Measurements from ENCODE around the gene PCNX2.

The PCNX2 gene, protein sequence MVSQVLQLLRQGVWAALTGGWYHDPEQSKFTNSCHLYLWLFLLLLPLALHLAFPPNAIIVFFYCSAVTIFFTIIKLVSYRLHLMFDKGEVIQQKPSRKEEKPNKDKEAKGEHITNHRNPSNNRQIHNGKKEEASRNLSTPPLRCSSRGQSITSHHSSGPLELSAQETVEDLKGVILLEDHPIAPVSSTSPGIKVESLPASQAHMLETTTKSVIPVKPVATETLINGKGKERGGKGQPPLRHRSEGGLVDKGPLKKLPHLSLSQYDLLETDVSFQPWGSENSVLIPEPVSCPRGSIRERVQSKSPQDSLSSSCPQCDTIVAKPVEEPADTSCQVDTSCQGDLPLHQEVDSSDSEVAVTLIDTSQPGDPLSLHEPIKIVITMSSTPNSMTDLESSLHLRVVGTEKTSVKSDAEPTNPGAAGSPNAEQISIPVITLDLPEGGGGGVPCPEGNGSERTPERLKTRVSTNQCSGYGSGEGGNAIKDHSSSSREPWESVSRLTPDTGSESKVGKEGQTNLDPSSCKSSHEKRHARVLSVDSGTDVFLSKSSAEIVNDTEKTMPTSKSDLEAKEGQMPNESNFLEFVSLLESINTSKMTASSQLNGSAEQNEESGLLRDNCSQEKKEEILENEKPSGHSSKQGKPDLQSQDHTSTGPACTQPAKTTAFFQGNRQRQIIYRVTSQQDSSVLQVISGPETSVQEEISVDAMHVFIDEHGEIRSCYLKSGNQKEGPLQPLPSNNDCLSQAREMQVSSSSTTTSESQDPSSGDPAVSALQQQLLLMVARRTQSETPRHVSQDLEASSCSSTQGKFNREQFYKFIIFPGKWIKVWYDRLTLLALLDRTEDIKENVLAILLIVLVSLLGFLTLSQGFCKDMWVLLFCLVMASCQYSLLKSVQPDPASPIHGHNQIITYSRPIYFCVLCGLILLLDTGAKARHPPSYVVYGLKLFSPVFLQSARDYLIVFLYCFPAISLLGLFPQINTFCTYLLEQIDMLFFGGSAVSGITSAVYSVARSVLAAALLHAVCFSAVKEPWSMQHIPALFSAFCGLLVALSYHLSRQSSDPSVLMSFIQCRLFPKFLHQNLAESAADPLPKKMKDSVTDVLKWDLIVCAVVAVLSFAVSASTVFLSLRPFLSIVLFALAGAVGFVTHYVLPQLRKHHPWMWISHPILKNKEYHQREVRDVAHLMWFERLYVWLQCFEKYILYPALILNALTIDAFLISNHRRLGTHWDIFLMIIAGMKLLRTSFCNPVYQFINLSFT (N-terminal part only)

DNA sequence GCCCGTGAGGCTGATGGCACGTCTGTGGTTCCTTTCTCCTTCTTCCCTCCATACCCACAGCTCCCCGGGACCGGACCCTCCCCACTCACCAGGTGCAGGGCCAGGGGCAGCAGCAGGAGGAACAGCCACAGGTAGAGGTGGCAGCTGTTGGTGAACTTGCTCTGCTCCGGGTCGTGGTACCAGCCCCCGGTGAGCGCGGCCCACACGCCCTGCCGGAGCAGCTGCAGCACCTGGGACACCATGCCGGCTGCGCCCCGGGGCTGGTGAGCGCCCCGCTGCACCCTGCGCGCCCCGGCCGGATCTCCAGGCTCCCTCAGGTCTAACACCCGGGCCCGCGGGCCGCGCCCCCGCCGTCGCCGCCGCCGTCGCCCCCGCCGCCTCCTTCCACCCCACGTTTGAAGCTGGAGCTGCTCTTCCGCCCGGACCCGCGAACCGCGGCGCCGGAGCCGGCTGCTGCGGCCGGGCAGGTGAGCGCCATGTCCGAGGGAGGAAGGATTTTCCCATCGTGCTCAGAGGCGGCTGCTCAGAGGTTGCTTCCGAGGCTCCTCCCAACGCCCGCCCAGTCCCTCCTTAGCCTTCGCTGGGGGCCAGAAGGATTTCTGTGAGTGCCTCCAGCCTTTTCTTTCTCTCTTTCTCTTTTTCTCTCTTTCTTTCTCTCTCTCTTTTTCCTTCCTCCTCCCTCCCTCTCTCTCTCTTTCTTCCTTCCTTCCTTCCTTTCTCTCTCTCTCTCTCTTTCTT is at the start of gene PCNX2:
Gene PCNX2, minus strand, starts transcription at position 489 of the 738 bp plus-strand sequence. Its CDS starts 247 bp downstream, at position 242.
- peak; percentile 26 for DNase-seq (ENCODE audit: low read depth)
- TF ChIP-seq, protein P1, sequence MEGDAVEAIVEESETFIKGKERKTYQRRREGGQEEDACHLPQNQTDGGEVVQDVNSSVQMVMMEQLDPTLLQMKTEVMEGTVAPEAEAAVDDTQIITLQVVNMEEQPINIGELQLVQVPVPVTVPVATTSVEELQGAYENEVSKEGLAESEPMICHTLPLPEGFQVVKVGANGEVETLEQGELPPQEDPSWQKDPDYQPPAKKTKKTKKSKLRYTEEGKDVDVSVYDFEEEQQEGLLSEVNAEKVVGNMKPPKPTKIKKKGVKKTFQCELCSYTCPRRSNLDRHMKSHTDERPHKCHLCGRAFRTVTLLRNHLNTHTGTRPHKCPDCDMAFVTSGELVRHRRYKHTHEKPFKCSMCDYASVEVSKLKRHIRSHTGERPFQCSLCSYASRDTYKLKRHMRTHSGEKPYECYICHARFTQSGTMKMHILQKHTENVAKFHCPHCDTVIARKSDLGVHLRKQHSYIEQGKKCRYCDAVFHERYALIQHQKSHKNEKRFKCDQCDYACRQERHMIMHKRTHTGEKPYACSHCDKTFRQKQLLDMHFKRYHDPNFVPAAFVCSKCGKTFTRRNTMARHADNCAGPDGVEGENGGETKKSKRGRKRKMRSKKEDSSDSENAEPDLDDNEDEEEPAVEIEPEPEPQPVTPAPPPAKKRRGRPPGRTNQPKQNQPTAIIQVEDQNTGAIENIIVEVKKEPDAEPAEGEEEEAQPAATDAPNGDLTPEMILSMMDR (IDR thresholded peaks at IDR 0.05; ENCODE audit: control insufficient read depth, extremely low read depth, insufficient read depth) = no peak
- peak within 1 kb of the TSS; percentile 76 for H3K4me3 ChIP-seq (ENCODE audit: low read depth, low read length)

DNA sequence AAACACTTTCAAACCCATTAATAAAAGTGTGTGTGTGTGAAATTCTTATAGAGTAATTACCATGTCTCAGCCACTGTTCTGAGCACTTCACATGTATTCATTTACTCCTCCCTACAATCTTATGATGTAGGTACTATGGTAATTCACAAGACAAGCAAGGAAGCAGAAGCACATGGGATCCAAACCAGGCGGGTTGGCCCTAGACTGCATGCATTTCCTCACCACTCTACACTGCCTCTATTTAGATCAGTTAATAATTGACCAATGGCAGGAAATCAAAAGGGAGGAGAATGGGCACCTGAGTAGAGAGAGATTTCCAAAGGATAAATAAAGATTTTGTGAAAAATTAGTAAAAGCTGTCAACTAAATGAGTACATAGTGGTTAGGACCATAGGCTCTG is 47.7 kb upstream of the PCNX2 start:
- TF ChIP-seq, protein P1 (IDR thresholded peaks at IDR 0.05; ENCODE audit: control insufficient read depth, extremely low read depth, insufficient read depth) = no peak
- H3K4me3 ChIP-seq (ENCODE audit: low read depth, low read length) = no peak overlapping the region
- DNase-seq (ENCODE audit: low read depth) = no peak

DNA sequence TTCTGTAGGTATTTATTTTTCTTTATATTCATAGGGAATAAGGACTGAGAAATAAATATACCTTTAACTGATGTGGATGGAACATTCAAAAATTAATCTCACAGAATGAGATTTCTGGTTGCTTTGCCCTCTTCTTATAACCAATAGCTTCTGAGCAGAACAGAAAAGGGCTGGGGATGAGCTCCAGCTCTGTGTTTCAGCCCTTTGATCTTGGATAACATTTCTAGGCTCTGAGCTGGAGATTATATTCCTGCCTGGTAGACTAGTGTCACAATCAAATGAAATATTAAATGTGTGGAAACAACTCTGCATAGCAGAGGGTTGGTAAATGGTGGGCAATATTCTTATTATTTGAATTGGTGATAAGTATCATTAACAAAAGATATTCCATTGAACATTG is 46.6 kb upstream of the PCNX2 start:
- H3K4me3 ChIP-seq (ENCODE audit: low read depth, low read length) = no peak overlapping the region
- TF ChIP-seq, protein P1 (IDR thresholded peaks at IDR 0.05; ENCODE audit: control insufficient read depth, extremely low read depth, insufficient read depth) = no peak
- no peak for DNase-seq (ENCODE audit: low read depth)

DNA sequence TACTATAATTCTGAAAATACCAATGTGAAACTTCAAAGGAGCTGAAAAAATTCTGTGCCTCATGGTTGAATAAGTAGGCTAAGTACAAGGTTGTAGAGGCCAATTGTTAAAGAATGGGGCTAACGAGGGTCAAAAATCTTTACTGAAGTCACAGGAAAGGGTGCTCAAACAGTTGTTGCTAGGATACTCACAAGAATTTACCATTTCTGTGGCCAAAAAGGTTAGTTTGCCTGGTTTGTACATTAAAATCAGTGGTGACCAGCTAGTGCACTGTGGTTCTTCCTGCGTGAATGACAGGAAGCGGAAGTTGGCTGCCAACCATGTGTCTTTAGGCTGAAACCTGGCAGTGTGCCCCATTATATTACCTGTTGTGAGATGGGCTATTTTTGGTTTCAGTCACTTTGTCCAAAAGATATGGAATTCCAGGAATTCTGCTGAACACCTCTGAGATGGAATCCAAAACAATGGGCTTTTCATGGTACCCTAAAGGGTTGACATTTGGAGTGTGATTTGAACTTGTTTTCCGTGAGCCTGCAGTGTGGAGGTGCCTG is 45.5 kb upstream of the PCNX2 start:
- TF ChIP-seq, protein P1 (IDR thresholded peaks at IDR 0.05; ENCODE audit: control insufficient read depth, extremely low read depth, insufficient read depth) = no peak
- DNase-seq (ENCODE audit: low read depth) = no peak
- H3K4me3 ChIP-seq (ENCODE audit: low read depth, low read length) = no peak overlapping the region

DNA sequence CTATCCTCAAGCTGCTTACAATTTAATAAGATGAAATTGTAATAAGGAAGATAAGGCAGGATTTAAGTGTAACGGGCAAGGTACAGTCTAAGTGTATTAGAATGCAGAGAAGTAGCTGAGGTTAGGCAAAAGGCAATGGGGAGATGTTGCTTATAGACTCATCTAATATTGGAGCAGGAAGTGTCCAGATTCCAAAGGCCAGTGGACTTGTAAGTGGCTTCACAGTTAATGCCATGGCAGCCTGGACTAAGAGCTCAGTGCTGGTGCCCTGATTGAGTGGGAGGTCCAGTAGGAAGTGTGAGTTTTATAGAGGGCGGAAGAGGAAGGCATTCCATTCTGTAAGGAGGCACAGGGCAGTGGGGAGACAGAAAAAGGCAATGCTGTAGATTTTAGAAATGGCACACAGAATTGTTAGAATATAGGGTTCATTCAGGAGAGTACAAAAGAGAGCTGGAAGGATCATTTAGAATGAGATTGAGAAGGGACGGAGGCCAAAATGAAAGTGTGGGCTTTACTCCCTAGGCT is 44.6 kb upstream of the PCNX2 start:
- TF ChIP-seq, protein P1 (IDR thresholded peaks at IDR 0.05; ENCODE audit: control insufficient read depth, extremely low read depth, insufficient read depth) = no peak
- DNase-seq (ENCODE audit: low read depth) = no peak
- no peak overlapping the region for H3K4me3 ChIP-seq (ENCODE audit: low read depth, low read length)
